HG02642 (cell line): Measurements from ENCODE around the gene PIGC.

ENCODE experiments used
- ATAC-seq: cut with Tn5 transposase; IDR thresholded peaks from one replicate; pipeline ENCODE4 v1.9.1; 2021; ENCODE audit warnings: mild to moderate bottlenecking; ENCODE audit not compliant: unreplicated experiment, poor library complexity

The PIGC gene

GRCh38 chr1:172443666-172444453 is at the start of gene PIGC:
Gene PIGC, minus strand, starts transcription at chr1:172444069. Its CDS starts 1,447 bp downstream, at chr1:172442622.
- ATAC-seq: peak; percentile 100

DNA sequence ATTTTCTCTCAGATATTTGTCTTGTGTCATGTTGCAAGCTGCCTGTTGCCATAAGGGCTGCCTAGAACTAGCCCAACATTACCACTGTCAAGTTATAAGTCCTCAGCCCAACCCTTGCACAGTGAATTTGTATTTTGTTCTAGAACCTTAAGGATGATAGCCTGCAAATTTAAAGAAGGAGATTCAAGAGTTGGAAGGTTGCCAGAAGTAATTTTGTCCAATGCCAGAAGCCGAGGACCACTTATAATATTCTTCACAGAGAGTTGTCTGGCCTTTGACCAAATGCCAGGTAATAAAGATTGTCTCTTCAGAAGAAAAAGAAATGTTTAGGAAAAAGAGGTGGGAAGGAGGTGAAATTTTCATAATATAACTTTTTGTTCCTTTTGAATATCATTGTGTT is 48.6 kb upstream of the PIGC start:
- ATAC-seq: no peak

DNA sequence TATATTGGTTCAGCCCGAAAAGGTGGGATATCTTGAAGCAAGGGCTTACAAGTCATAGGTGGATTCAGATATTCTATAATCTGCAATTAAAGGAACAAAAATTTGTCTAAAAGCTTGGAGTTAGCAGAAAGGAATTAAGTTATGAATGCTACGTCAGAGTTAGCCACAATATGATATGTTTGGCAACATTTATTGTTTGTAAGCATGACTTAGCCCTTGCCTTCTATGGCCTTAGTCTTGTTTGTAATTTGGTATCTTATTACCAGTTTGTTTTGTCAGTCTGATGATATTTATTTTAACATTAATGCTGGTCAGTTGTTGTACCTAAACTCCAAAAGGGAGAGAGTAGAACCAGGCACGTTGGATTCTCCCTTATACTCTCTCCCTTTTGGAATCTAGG is 46.0 kb upstream of the PIGC start:
- ATAC-seq: no peak

GRCh38 chr1:172488393-172488792 is 44.5 kb upstream of the PIGC start:
- ATAC-seq: no peak

GRCh38 chr1:172487550-172487949 is 43.7 kb upstream of the PIGC start:
- no peak for ATAC-seq

DNA sequence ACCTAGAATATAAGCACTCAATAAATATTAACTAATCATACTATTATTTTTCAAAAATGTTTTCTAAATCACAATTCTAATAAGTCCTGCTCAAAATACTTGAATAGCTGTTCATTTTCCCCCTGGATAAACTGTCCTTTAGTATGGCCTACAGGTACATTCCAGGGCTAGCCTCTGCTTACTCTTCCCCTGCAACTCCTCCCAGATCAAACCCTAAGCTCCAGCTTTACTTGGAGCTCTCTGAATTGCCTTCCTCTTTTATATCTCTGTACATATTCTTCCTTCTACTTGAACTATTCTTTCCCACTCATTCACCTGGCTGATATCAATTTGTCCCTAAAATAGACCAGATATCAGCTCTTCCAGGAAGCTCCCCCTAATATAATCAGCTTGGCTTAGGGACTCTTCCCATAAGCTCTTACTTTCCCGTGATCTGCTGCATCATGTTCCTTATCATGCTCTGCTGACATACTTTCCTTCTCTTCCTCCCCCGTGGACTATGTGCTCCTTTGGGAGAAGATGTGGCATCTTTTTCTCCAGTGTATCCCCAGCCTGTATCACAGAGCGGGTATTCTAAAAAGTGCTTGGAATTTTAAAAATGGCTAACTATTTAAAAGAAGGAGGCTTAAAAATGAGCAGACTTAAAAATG is 43.1 kb upstream of the PIGC start:
- no peak for ATAC-seq

- ATAC-seq: no peak
These were observed 41.8 kb upstream of the PIGC start for GRCh38 chr1:172485626-172486025.

DNA sequence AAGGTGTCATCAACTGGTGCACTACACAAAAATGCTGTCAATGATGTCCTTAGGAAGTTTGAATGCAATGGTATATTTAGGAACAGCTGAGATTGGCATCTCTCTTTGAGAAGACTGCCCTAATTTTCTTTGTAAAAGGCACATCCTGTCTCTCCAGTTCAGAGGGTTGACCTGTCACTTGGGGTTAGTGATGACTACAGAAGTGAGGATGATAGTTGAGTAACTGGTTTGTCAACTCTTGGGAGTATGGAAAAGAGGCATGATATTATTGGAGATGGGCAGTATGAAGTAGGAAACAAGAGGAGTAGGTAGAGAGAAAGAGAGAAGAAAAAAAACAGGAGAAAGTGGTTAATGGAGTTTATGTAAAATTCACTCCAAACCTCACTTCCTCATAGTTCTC is 40.4 kb upstream of the PIGC start:
- ATAC-seq: no peak

- no peak for ATAC-seq
These were observed 39.6 kb upstream of the PIGC start for GRCh38 chr1:172483448-172483847.

- peak; percentile 45 for ATAC-seq
These were observed 38.2 kb upstream of the PIGC start for GRCh38 chr1:172482044-172482443.

DNA sequence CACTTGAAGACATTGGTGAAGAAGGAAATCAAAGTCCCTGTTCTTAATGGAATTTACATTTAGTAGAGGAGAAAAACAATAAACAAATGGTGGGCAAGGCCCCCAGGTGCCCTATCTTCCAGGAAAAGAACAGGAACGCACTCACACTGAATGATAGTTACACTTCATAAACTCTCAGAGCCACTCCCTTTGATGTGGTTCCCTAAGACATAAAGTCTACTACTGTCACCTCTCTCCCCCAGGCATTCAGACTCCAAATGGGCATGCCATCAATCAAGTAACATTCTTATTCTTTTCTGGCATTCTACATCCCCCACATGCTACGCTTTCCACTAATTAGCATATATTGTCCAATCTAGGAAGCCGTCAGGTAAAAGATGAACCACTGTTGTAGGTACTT is 36.6 kb upstream of the PIGC start:
- ATAC-seq: no peak

- ATAC-seq: no peak
These were observed 34.6 kb upstream of the PIGC start for GRCh38 chr1:172478485-172478884.

DNA sequence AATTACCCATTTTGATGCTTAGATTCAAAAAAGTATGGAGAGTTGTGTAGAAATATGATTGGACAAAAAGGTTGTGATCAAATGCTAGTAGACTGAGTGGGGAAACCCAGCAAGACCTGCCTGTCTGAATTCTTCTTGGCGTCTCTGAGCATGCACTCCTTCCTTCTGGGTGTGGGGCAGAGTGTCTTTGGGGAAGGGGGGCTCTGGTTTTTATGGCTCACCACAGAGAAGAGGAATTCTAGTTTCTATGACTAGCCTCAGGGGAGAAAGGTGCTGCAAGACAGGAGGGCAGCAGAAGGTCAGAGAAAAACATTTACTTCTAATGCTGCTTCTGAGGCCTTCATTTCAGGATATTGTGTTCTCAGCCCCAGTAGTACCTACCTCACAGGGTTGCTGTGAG is 33.9 kb upstream of the PIGC start:
- no peak for ATAC-seq

- ATAC-seq: no peak
These were observed 33.3 kb upstream of the PIGC start for GRCh38 chr1:172477216-172477615.

DNA sequence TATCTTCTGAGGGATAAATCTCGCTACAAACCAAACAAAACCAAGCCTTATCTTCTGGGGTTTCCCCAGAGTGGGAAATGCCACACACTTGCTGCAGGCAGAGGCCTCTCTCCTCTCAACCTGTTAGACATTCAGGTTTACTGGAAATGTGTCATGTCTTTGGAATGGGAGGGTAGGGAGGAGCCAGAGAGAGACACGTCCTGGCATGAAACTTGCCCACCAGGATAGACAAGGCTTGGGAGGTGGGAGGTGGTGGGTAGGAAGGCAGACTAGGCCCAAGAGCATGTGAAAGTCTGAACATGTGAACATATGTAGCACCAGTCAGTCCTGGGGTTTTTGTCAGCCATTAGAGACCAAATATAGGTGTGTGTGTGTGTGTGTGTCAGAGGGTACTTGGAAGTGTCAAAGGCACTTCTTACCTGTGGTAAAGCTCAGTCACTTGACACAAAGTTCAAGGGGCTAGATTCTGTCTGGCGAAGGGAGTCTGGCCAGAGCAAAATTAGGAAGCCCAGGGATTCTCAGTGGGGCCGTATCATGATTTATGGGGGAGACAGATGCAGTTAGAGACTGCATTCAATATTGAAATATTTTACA is 32.4 kb upstream of the PIGC start:
- no peak for ATAC-seq

GRCh38 chr1:172473842-172474241 is 30.0 kb upstream of the PIGC start:
- ATAC-seq: no peak

GRCh38 chr1:172473302-172473701 is 29.4 kb upstream of the PIGC start:
- no peak for ATAC-seq

DNA sequence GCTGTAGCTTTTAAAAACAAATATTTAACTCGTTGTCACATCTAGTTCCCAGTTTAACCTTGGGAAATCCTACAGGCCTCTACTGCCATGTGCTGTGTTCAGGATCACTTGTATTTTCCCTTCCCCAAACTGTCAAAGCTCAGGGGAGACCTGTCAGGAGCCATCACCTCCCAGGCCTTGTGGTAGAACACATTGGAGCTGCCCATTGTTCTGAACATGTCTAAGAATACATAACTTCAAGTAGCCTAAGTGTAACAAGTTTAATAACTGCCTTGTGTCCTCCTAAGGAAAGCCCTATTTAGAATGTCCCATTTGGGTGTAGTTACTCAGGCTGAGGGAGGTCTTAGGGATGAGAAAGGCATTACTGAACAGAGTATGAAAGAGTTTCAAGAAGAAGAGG is 28.6 kb upstream of the PIGC start:
- no peak for ATAC-seq

- no peak for ATAC-seq
These were observed 27.8 kb upstream of the PIGC start for GRCh38 chr1:172471666-172472065.

- no peak for ATAC-seq
These were observed 26.3 kb upstream of the PIGC start for GRCh38 chr1:172470149-172470548.

- ATAC-seq: no peak
These were observed 25.8 kb upstream of the PIGC start for GRCh38 chr1:172469717-172470116.

DNA sequence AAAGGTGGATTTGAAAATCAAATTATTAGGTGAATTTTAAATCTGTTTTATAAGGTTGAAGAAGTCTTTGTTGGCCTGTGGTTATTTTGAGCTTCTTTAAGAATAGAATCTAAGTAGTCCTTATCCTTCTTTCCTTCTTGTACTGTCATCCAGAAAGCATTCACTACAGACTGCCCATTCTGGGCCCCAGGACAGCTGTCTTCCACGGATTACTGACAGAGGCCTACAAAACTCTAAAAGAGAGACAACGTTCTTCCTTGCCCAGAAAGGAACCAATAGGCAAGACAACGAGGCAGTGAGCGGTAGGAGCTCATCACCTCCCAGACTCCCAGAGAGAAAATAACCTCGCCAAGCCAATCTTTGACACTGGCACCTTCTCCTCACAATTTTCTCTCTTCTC is 24.4 kb upstream of the PIGC start:
- no peak for ATAC-seq
